IMR-90 (cell line): ENCODE measurements around the gene ZBED4. TPM values are rescaled to one million over a fixed set of nuclear protein-coding genes. Genes with fewer than 3 reads are reported as not detected.

ENCODE experiments used
- ATAC-seq: fragments of 200-7000 bp; cut with Tn5 transposase; 2 replicates; pipeline ENCODE4 v1.9.1; 2020; ENCODE audit warnings: low read depth, mild to moderate bottlenecking, moderate library complexity
- BruUV-seq: library from RNA; stranded (reverse); fragments of 400-500 nt; replicated peaks from 2 replicates; lab custom pipeline; 2021; lab: Mats Ljungman, UMichigan
- CTCF ChIA-PET: fragments of 300-600 bp; formaldehyde crosslinking; extraction: SDS; loops from one replicate; lab custom pipeline; 2021; ENCODE audit warnings: antibody characterized with exemption; lab: Yijun Ruan, JAX
- POLR2A ChIA-PET: fragments of 300-600 bp; sonication (Branson Sonifier 250); formaldehyde crosslinking; loops from one replicate; lab custom pipeline; 2022; ENCODE audit warnings: antibody characterized with exemption; ENCODE audit not compliant: unreplicated experiment; lab: Charles Lee
- DNase-seq: peaks from one replicate; pipeline ENCODE4 v3.0.0; 2013
- H2AFZ ChIP-seq: replicated peaks from 2 replicates; pipeline ENCODE3; 2013; ENCODE audit warnings: low read length, mild to moderate bottlenecking; ENCODE audit not compliant: poor library complexity
- H2AK5ac ChIP-seq: 2 replicates; pipeline ENCODE4 v1.6.1; 2013; ENCODE audit warnings: low read depth, low read length, inconsistent platforms
- H2AK9ac ChIP-seq: replicated peaks from 2 replicates; pipeline ENCODE3; 2013; ENCODE audit warnings: mild to moderate bottlenecking, low read depth, low read length, moderate library complexity; ENCODE audit not compliant: poor library complexity
- H2BK120ac ChIP-seq: 2 replicates; pipeline ENCODE4 v1.6.1; 2013; ENCODE audit warnings: low read depth, low read length, inconsistent platforms
- H2BK15ac ChIP-seq: 3 replicates; pipeline ENCODE4 v1.6.1; 2013; ENCODE audit warnings: low read depth, low read length, inconsistent platforms
- H2BK20ac ChIP-seq: 2 replicates; pipeline ENCODE4 v1.6.1; 2013; ENCODE audit warnings: low read depth, mild to moderate bottlenecking, inconsistent platforms, low read length, moderate library complexity
- H2BK5ac ChIP-seq: 2 replicates; pipeline ENCODE4 v1.6.1; 2013; ENCODE audit warnings: mild to moderate bottlenecking, low read depth, low read length, inconsistent platforms; ENCODE audit not compliant: poor library complexity, severe bottlenecking
- H3K14ac ChIP-seq: replicated peaks from 2 replicates; pipeline ENCODE4 v1.6.1; 2013; ENCODE audit warnings: low read depth, low read length, inconsistent platforms
- H3K18ac ChIP-seq: 2 replicates; pipeline ENCODE4 v1.6.1; 2013; ENCODE audit warnings: low read depth, low read length, control low read depth
- H3K23ac ChIP-seq: 2 replicates; pipeline ENCODE4 v1.6.1; 2013; ENCODE audit warnings: low read depth, low read length, inconsistent platforms
- H3K27ac ChIP-seq: 2 replicates; pipeline ENCODE4 v1.5.1; 2013; ENCODE audit warnings: mild to moderate bottlenecking, control low read depth, low read length; ENCODE audit not compliant: insufficient read depth
- H3K27me3 ChIP-seq: 2 replicates; pipeline ENCODE4 v1.6.1; 2013; ENCODE audit warnings: low read length; ENCODE audit not compliant: control insufficient read depth, insufficient read depth
- H3K36me3 ChIP-seq: 2 replicates; pipeline ENCODE4 v1.6.1; 2013; ENCODE audit warnings: low read length, mixed read lengths; ENCODE audit not compliant: control insufficient read depth, insufficient read depth
- H3K4ac ChIP-seq: 2 replicates; pipeline ENCODE4 v1.6.1; 2013; ENCODE audit warnings: low read depth, low read length, inconsistent platforms
- H3K4me1 ChIP-seq: 2 replicates; pipeline ENCODE4 v1.6.1; 2013; ENCODE audit warnings: low read length, mixed read lengths; ENCODE audit not compliant: control insufficient read depth, insufficient read depth
- H3K4me2 ChIP-seq: 2 replicates; pipeline ENCODE4 v1.6.1; 2013; ENCODE audit warnings: low read depth, mild to moderate bottlenecking, control low read depth, low read length, moderate library complexity
- H3K4me3 ChIP-seq: 2 replicates; pipeline ENCODE4 v1.5.1; 2013; ENCODE audit warnings: low read depth, mild to moderate bottlenecking, control low read depth, low read length, moderate library complexity; ENCODE audit not compliant: insufficient read depth
- H3K56ac ChIP-seq: 2 replicates; pipeline ENCODE4 v1.6.1; 2013; ENCODE audit warnings: low read length, inconsistent platforms; ENCODE audit not compliant: insufficient read depth; ENCODE audit errors: extremely low read depth
- H3K79me1 ChIP-seq, 2 experiments: 2 replicates each; pipeline ENCODE4 v1.6.1; 2013; ENCODE audit warnings: low read length in 2 of 2, inconsistent platforms in 1 of 2, low read depth in 1 of 2
- H3K9ac ChIP-seq: 2 replicates; pipeline ENCODE4 v1.6.1; 2013; ENCODE audit warnings: low read depth, low read length, control low read depth
- H3K9me1 ChIP-seq: 2 replicates; pipeline ENCODE4 v1.6.1; 2013; ENCODE audit warnings: low read length, inconsistent platforms; ENCODE audit not compliant: insufficient read depth
- H3K9me3 ChIP-seq: 2 replicates; pipeline ENCODE4 v1.6.1; 2013; ENCODE audit warnings: low read length; ENCODE audit not compliant: control insufficient read depth, insufficient read depth
- H4K20me1 ChIP-seq: 2 replicates; pipeline ENCODE4 v1.6.1; 2013; ENCODE audit warnings: low read length, inconsistent platforms; ENCODE audit not compliant: insufficient read depth
- H4K5ac ChIP-seq: 2 replicates; pipeline ENCODE4 v1.6.1; 2013; ENCODE audit warnings: mild to moderate bottlenecking, low read depth, low read length, control low read depth
- H4K8ac ChIP-seq, 2 experiments: 2 replicates each; pipeline ENCODE4 v1.6.1; 2013; ENCODE audit warnings: low read depth in 2 of 2, low read length in 2 of 2, control low read depth in 1 of 2, inconsistent platforms in 1 of 2
- H4K91ac ChIP-seq: 2 replicates; pipeline ENCODE4 v1.6.1; 2013; ENCODE audit warnings: low read depth, low read length, inconsistent platforms; ENCODE audit not compliant: insufficient read depth
- CHD1 ChIP-seq: IDR thresholded peaks from 2 replicates; pipeline ENCODE4 v1.6.1; 2012; ENCODE audit warnings: low read depth, low read length, improper control_type of control experiment
- MAFK ChIP-seq: IDR thresholded peaks from 2 replicates; pipeline ENCODE4 v1.6.1; 2012; ENCODE audit warnings: low read depth, low read length, improper control_type of control experiment
- MXI1 ChIP-seq: IDR thresholded peaks from 2 replicates; pipeline ENCODE4 v1.6.1; 2012; ENCODE audit warnings: low read depth, mild to moderate bottlenecking, low read length, moderate library complexity, borderline replicate concordance
- POLR2A ChIP-seq: IDR thresholded peaks from 2 replicates; pipeline ENCODE4 v1.6.1; 2012; ENCODE audit warnings: mild to moderate bottlenecking, low read depth, low read length
- RFX5 ChIP-seq: IDR thresholded peaks from 2 replicates; pipeline ENCODE4 v1.8.0; 2012; ENCODE audit warnings: low read depth, mild to moderate bottlenecking, low read length, moderate library complexity
- WGBS, 2 experiments: methylation state at CpG; one replicate each; pipeline versions ENCODE4 v1.1.5 to v1.1.7; 2013; ENCODE audit warnings: missing lambda C conversion rate in 2 of 2; ENCODE audit not compliant: insufficient read length in 1 of 2; ENCODE audit errors: extremely low coverage in 2 of 2; 5-methylcytosine and 5-hydroxymethylcytosine counted together
- dilution Hi-C: fragments of 300-500 bp; cut with HindIII; formaldehyde crosslinking; loops from one replicate; pipeline ENCODE4 v1.14.3; 2018; ENCODE audit warnings: low sequenced_read_pairs; ENCODE audit not compliant: unreplicated experiment
- in situ Hi-C: fragments of 300-500 bp; cut with MboI; formaldehyde crosslinking; loops from 3 replicates; pipeline ENCODE4 v1.14.3; 2019; ENCODE audit warnings: low sequenced_read_pairs, inconsistent platforms, mixed read lengths
- intact Hi-C: fragments of 100-400 bp; cut with micrococcal nuclease; formaldehyde crosslinking; loops from 2 replicates; pipeline ENCODE4 v1.10.0; 2022
- polyA plus RNA-seq, 3 experiments: library from polyadenylated mRNA; depleted of rRNA; stranded (reverse); fragments of >200 nt; gene quantifications; 2 replicates each; pipeline ENCODE4 v1.2.3, GENCODE V29; 2012; ENCODE audit warnings: low replicate concordance in 1 of 3
- total RNA-seq: library from RNA; depleted of rRNA; stranded (reverse); fragments of >200 nt; gene quantifications from 2 replicates; pipeline ENCODE4 v1.2.3, GENCODE V29; 2012
- TF ChIP-seq, protein P1 (sequence below): fragments of 150-350 bp; IDR thresholded peaks from 2 replicates; pipeline ENCODE4 v1.6.1; 2017; ENCODE audit warnings: mild to moderate bottlenecking, antibody characterized with exemption, low read length, low read depth

Gene ZBED4
- total and polyA plus RNA-seq, 2 of the 4 experiments (the other 2 are of a cell fraction), result 9.3 to 10.5 TPM

DNA sequence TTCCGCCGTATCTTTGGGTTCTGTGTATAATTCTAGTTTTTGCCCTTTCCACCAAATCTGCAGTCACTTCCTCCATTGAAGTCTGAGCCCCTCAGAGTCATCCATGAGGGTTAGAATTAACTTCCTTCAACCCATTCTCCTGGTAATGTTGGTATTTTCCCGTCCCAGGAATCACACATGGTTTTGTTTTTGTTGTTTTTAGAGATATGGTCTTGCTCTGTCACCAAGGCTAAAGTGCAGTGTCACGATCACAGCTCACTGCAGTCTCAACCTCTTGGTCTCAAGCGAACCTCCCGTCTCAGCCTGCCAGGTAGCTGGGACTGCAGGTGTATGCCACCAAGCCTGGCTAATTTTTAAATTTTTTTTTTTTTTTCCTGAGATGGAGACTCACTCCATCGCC, 18.7 kb downstream of the ZBED4 start:
- H4K91ac ChIP-seq, result no peak overlapping the region
- no peaks in the 10 kb centered on the region for H3K4me1 ChIP-seq
- H3K27me3 ChIP-seq, result no peaks in the 10 kb centered on the region
- H3K79me1 ChIP-seq, result peaks cover 18 to 64% of the 10 kb centered on the region in 2 experiments
- no peak overlapping the region for H3K14ac ChIP-seq
- dilution Hi-C loops, result no loop called here
- H2BK120ac ChIP-seq, result no peak overlapping the region
- H2AFZ ChIP-seq, result no peak overlapping the region
- H3K9me1 ChIP-seq, result 0 out of 2 replicates have a peak, but pooled peaks cover 5% of the 10 kb centered on the region
- H3K23ac ChIP-seq, result no peak overlapping the region
- ChIA-PET POLR2A (no interaction called here), CTCF (no interaction called here)
- no peak overlapping the region for H2AK9ac ChIP-seq
- no peak overlapping the region for H2BK5ac ChIP-seq
- H3K36me3 ChIP-seq, result peaks cover 15% of the 10 kb centered on the region
- intact Hi-C loops, result no loop called here
- in situ Hi-C loops, result no loop called here
- H3K4me3 ChIP-seq, result no peak overlapping the region
- no peak overlapping the region for H3K56ac ChIP-seq
- no peak overlapping the region for H4K5ac ChIP-seq
- H4K20me1 ChIP-seq, result peaks cover 58% of the 10 kb centered on the region
- no peak overlapping the region for H3K4ac ChIP-seq
- no peak overlapping the region for H2BK15ac ChIP-seq
- H2BK20ac ChIP-seq, result no peak overlapping the region
- H3K9ac ChIP-seq, result no peak overlapping the region
- ATAC-seq (no peak), DNase-seq (no peak)
- TF ChIP-seq MXI1 (no peak), RFX5 (no peak), MAFK (no peak), POLR2A (no peak), CHD1 (no peak)
- TF ChIP-seq, protein P1, sequence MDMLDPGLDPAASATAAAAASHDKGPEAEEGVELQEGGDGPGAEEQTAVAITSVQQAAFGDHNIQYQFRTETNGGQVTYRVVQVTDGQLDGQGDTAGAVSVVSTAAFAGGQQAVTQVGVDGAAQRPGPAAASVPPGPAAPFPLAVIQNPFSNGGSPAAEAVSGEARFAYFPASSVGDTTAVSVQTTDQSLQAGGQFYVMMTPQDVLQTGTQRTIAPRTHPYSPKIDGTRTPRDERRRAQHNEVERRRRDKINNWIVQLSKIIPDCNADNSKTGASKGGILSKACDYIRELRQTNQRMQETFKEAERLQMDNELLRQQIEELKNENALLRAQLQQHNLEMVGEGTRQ, result no peak
- H3K18ac ChIP-seq, result no peak overlapping the region
- peaks cover 14% of the 10 kb centered on the region for H3K9me3 ChIP-seq
- no peak overlapping the region for H2AK5ac ChIP-seq
- H3K27ac ChIP-seq, result no peak overlapping the region
- no peak overlapping the region for H3K4me2 ChIP-seq
- 70% methylated on average over 2 of the region's 7 CpGs; no CpG with 5 or more reads in 1 of the 2 experiments for WGBS, 2 experiments
- H4K8ac ChIP-seq, result no peak overlapping the region
- BruUV-seq, result no TSS peak
